WI38 (cell line): Measurements from ENCODE around the gene NCOA6.
"Not testable (repeated sequence)": the region's sequence is repeated elsewhere in the genome, so short reads cannot be mapped to it uniquely, and the experiment has no call there.

Source experiments
- H3K4me3 ChIP-seq: 2 replicates; pipeline ENCODE4 v1.5.1; 2011; ENCODE audit warnings: low read depth, mild to moderate bottlenecking, control low read depth, low read length
- TF ChIP-seq, protein P1 (sequence below): IDR thresholded peaks from 2 replicates; pipeline ENCODE4 v1.5.1; 2012; ENCODE audit warnings: low read depth, mild to moderate bottlenecking, control low read depth, low read length

The NCOA6 gene

DNA sequence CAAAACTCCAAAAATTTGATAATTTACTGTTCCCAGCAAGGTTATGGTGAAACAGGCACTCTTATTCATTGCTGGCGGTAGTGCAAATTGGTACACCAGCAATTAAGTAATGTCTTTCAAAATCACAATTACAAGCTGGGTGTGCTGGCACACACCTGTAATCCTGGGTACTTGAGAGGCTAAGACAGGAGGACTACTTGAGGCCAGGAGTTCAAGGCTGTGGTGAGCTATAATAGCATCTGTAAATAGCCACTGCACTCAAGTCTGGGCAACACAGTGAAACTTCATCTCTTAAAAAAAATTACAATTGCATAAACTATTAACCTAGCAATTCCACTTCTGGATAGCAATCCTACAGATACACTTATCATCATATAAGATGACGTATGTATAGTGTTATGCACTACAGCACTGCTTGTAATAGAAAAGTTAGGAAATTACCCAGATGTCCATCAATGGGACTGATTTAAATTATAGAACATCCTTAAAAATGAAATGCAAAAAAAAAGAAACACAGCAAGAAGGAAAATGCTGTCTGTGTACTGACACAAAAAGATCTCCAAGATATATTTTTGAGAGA lies 31.4 kb downstream of the NCOA6 start:
- TF ChIP-seq, protein P1, sequence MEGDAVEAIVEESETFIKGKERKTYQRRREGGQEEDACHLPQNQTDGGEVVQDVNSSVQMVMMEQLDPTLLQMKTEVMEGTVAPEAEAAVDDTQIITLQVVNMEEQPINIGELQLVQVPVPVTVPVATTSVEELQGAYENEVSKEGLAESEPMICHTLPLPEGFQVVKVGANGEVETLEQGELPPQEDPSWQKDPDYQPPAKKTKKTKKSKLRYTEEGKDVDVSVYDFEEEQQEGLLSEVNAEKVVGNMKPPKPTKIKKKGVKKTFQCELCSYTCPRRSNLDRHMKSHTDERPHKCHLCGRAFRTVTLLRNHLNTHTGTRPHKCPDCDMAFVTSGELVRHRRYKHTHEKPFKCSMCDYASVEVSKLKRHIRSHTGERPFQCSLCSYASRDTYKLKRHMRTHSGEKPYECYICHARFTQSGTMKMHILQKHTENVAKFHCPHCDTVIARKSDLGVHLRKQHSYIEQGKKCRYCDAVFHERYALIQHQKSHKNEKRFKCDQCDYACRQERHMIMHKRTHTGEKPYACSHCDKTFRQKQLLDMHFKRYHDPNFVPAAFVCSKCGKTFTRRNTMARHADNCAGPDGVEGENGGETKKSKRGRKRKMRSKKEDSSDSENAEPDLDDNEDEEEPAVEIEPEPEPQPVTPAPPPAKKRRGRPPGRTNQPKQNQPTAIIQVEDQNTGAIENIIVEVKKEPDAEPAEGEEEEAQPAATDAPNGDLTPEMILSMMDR: no peak
- no peak overlapping the region for H3K4me3 ChIP-seq

DNA sequence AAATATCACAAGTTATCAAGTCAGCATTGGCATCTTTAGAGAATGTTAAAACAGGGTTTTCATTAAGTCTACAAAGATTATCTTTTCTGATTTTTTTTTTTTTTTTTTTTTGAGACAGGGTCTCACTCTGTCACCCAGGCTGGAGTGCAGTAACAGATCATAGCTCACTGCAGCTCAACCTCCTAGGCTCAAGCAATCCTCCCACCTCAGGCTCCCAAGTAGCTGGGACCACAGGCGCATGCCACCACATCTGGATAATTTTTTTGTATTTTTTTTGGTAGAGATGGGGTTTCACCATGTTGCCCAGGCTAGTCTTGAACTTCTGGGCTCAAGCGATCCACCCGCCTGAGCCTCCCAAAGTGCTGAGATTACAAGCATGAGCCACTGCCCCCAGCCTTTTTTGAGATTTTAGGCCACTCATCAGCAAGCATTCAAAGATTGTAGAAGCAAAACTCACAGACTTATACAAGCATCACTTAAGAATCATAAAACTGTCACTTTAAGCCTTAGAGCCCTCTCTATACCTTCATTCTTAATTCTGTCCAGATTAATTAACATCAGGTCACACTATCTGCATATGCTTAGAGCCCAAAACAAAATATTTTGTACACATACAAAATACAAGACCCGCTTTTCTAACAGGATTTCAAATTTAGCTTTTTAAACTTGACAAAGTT lies 32.6 kb downstream of the NCOA6 start:
- no peak overlapping the region for H3K4me3 ChIP-seq
- TF ChIP-seq, protein P1: no peak

DNA sequence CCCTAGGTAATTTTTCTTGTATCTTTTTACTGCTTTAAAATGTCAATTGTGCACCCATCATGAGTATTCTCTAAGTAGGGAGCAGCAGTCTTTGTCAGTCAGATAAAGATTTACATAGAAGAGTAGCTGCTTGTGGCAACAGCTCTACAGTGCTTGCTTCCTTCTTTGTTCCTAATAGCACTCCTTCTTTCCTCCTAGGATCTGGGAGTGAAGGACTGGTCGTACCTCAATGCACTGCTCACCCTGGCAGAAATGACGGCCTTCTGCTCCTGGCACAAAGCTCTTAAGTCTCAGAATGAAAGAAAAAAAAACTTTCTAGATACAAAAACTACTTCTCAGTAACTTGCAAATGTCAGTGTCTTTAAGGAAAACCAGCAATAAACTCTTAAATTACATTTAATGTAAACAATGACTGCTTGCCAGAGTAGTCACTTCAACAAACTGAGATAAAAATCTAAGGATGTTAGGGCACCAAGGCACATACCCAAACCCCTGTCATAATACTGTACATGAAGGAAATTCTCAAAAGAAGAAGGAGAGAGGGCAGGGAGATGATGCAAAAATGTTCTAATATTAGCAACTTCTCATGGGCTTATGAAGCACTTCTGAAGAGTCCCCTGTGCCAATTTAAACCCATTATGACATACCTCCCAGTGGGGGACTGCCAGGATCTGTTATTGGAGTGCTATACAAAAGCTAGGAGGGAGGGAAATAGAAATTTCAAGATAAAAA lies 34.0 kb downstream of the NCOA6 start:
- TF ChIP-seq, protein P1: no peak
- no peak overlapping the region for H3K4me3 ChIP-seq

DNA sequence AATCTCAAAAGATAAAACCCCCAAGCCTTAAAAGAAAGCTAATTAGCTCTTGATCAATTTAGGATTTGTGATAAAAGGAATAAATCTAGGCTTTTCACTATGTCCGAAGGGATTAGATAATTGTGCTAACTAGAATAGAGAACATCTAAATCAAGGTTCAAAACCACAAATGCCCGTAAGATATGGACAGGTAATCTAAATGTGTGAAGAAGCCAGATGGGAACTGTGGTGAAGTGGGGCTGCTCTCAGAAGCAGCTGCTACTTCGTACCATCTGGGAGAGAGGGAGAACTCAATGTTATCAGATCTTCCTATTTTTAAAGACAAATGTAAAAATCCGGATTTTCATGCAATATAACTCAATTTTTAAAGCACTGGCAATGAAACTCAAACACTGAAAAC lies 44.2 kb downstream of the NCOA6 start:
- TF ChIP-seq, protein P1: no peak
- H3K4me3 ChIP-seq: no peak overlapping the region

DNA sequence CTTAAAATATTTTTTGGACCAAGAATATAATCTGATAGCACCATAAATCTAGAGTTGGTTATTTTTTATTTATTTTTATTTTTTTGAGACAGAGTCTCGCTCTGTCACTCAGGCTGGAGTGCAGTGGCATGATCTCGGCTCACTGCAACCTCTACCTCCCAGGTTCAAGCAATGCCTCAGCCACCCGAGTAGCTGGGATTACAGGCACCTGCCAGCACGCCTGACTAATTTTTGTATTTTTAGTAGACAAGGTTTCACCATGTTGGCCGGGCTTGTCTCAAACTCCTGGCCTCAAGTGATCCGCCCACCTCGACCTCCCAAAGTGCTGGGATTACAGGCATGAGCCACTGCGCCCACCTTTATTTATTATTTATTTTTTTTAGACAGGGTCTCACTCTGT lies 45.2 kb downstream of the NCOA6 start:
- not testable (repeated sequence) for H3K4me3 ChIP-seq

DNA sequence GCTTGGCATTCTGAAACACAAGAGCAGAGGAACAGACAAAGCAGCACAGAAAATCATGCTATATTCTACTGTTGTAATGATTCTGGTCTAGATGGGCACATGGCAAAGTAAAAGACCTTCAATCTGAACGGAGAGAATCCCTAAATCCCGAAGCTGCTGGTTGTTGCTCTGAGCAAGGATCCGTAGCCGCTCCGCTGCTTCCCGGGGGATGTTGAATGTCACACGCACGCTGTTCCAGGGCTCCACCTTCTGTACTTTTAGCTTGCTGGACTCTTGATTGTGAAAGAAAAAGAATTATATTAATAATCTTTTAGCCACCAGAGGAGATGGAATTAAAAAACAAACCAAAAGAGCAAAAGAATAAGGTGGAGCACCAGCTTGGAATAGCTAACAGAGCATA lies 49.3 kb downstream of the NCOA6 start:
- H3K4me3 ChIP-seq: no peak overlapping the region
- TF ChIP-seq, protein P1: no peak

DNA sequence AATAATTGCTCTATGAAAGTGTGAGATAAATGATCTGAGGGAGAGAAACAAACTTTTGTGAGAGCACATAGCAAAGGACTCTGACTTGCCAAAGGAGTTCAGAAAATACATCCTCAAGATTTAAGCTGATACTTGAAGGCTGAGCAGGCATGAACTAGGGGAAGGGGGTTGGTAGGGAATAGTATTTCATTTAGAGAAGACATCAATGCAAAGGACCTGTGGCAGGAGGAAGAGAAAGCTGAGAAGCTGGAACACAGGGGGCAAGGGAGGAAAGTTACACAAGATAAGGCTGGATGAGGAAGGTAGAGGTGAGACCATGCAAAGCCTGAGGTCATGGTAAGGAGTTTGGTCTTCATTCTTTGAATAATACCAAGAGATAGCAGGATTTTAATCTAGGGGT lies 50.6 kb downstream of the NCOA6 start:
- H3K4me3 ChIP-seq: no peak overlapping the region
- TF ChIP-seq, protein P1: no peak
